Measurements from ENCODE around the gene CSTB. TPM values are rescaled to one million over a fixed set of nuclear protein-coding genes. Genes with fewer than 3 reads are reported as not detected.

The CSTB gene
- total and polyA plus RNA-seq, 2 donors (not counting 1 experiment from before 2014, with no cell fraction given), result 14.0 to 28.3 TPM

DNA sequence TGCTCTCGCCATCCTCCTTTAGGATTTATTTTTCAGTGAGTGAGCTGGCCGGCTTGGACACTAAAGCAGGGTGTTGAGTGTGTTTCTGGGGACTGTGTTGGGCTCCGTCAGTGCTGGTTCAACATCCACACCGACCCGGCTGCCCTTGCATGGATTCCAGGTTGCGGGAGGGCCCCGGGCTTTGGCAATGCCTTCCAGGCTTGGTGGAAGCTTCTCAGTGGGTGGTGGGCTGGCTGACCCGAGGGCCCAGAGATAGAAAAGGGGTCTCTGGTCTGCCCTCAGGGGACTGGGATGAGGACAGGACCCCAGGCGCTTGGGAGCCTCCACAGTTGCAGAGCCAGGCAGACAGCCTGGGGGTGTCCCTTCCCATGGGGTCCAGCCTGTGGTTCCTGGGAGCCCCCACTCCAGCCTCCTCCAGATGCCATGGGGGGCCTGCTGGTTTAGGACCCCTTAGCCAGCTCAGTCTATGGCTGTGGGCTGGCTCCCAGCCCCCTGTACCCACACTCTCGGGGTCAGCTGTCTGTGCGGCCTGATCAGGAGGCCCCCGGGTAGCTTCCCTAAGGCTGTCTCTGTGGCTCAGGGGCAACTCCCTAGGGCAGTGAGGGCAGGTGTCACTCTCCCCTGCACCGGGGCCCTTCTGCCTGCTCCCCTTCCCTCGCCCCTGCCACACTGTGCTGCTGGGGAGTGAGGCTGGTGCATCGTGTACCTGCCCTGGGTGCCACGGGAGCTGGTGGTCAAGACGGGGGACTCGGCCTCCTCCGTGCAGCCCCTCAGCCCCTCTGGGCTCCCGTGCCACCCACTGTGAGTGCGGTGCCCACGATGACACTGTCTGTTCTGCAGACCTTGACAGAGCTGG, 40.6 kb downstream of the CSTB start:
- no peak for ATAC-seq (ENCODE audit: low read depth)
- no peak overlapping the region for H3K9ac ChIP-seq (ENCODE audit: low read length)
- 91% methylated on average over 18 of the region's 22 CpGs for WGBS (ENCODE audit: insufficient coverage)
- H4K20me1 ChIP-seq (ENCODE audit: control insufficient read depth, insufficient read depth, low read length, poor library complexity, severe bottlenecking), result peaks cover 65% of the 10 kb centered on the region
- CTCF ChIA-PET, result no interaction called here
- no peak overlapping the region for H3K27ac Mint-ChIP-seq
- H3K9me3 ChIP-seq (ENCODE audit: control extremely low read depth in 1 of 3, control insufficient read depth in 2 of 3, insufficient read depth in 1 of 3, low read length in 2 of 3), result peaks cover 0 to 5% (median 0%) of the 10 kb centered on the region in 3 donors
- H2AFZ ChIP-seq (ENCODE audit: insufficient read depth, low read depth, low read length, poor library complexity, severe bottlenecking), result no peak overlapping the region
- peaks cover 0 to 3% of the 10 kb centered on the region in 2 experiments for H3K36me3 ChIP-seq (replicated peaks in 1 of 2; ENCODE audit: control extremely low read depth in 1 of 2, control insufficient read depth in 1 of 2, extremely low read depth in 1 of 2, insufficient read depth in 2 of 2, low read length in 1 of 2)
- H3K4me3 Mint-ChIP-seq, result no peak overlapping the region
- H3K9me3 Mint-ChIP-seq (ENCODE audit: insufficient read depth), result no peaks in the 10 kb centered on the region
- no peak overlapping the region for H3K27ac ChIP-seq (ENCODE audit: low read length in 2 of 2)
- no peak overlapping the region for H3K4me2 ChIP-seq (replicated peaks; ENCODE audit: low read depth, low read length, poor library complexity, severe bottlenecking)
- H3K27me3 ChIP-seq (replicated peaks in 1 of 4; ENCODE audit: control extremely low read depth in 1 of 4, control insufficient read depth in 3 of 4, insufficient read depth in 4 of 4, low read length in 3 of 4), result no peaks in the 10 kb centered on the region
- DNase-seq, result no peak
- H3K4me1 Mint-ChIP-seq, result peaks cover 3% of the 10 kb centered on the region
- TF ChIP-seq, protein P1, sequence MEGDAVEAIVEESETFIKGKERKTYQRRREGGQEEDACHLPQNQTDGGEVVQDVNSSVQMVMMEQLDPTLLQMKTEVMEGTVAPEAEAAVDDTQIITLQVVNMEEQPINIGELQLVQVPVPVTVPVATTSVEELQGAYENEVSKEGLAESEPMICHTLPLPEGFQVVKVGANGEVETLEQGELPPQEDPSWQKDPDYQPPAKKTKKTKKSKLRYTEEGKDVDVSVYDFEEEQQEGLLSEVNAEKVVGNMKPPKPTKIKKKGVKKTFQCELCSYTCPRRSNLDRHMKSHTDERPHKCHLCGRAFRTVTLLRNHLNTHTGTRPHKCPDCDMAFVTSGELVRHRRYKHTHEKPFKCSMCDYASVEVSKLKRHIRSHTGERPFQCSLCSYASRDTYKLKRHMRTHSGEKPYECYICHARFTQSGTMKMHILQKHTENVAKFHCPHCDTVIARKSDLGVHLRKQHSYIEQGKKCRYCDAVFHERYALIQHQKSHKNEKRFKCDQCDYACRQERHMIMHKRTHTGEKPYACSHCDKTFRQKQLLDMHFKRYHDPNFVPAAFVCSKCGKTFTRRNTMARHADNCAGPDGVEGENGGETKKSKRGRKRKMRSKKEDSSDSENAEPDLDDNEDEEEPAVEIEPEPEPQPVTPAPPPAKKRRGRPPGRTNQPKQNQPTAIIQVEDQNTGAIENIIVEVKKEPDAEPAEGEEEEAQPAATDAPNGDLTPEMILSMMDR (IDR thresholded peaks at IDR 0.05), result no peak
- TF ChIP-seq EZH2 (IDR thresholded peaks at IDR 0.05; ENCODE audit: borderline replicate concordance, insufficient read depth, low read depth, low read length, poor library complexity, severe bottlenecking), result no peak
- no peak overlapping the region for H3K4me3 ChIP-seq (ENCODE audit: control extremely low read depth in 1 of 5, extremely low read depth in 1 of 5, insufficient read depth in 1 of 5, low read depth in 2 of 5, low read length in 4 of 5)
- H3K79me2 ChIP-seq (ENCODE audit: control insufficient read depth, insufficient read depth, low read length), result no peaks in the 10 kb centered on the region
- H3K27me3 Mint-ChIP-seq, result no peaks in the 10 kb centered on the region
- H3K4me1 ChIP-seq (ENCODE audit: control insufficient read depth in 2 of 2, insufficient read depth in 2 of 2, low read length in 2 of 2), result no peaks in the 10 kb centered on the region
- POLR2A ChIA-PET, result interaction anchor here (0.6 kb wide), 1 partner anchor 340 kb away, joined by 3 read pairs; no protein-coding TSS in a partner anchor
- intact Hi-C loops (cut with micrococcal nuclease), result no loop called here

DNA sequence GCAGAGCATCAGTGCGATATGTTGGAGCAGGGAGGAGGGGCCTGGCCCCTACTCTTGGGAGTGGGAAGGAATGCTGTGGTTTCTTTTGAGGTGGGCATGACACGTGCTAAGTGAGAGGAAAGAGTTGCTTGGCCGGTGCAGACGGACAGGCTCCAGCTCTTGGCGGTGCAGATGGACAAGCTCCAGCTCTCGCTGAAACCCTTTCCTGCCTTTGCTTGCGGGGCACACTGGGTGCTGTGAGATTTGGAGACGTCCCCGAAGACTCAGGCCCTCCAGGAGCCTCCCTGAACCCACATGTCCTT, 41.2 kb downstream of the CSTB start:
- Histone ChIP-seq H3K79me2 (ENCODE audit: control insufficient read depth, insufficient read depth, low read length) (peaks cover 2% of the 10 kb centered on the region), H3K4me3 (ENCODE audit: control extremely low read depth in 1 of 5, extremely low read depth in 1 of 5, insufficient read depth in 1 of 5, low read depth in 2 of 5, low read length in 4 of 5) (no peak overlapping the region), H3K27me3 (replicated peaks in 1 of 4; ENCODE audit: control extremely low read depth in 1 of 4, control insufficient read depth in 3 of 4, insufficient read depth in 4 of 4, low read length in 3 of 4) (no peaks in the 10 kb centered on the region), H3K9me3 (ENCODE audit: control extremely low read depth in 1 of 3, control insufficient read depth in 2 of 3, insufficient read depth in 1 of 3, low read length in 2 of 3) (peaks cover 0 to 5% (median 0%) of the 10 kb centered on the region in 3 donors), H3K36me3 (replicated peaks in 1 of 2; ENCODE audit: control extremely low read depth in 1 of 2, control insufficient read depth in 1 of 2, extremely low read depth in 1 of 2, insufficient read depth in 2 of 2, low read length in 1 of 2) (peaks cover 0 to 3% of the 10 kb centered on the region in 2 experiments), H4K20me1 (ENCODE audit: control insufficient read depth, insufficient read depth, low read length, poor library complexity, severe bottlenecking) (peaks cover 59% of the 10 kb centered on the region), H3K27ac (ENCODE audit: low read length in 2 of 2) (no peak overlapping the region), H2AFZ (ENCODE audit: insufficient read depth, low read depth, low read length, poor library complexity, severe bottlenecking) (no peak overlapping the region), H3K9ac (ENCODE audit: low read length) (no peak overlapping the region), H3K4me2 (replicated peaks; ENCODE audit: low read depth, low read length, poor library complexity, severe bottlenecking) (no peak overlapping the region), H3K4me1 (ENCODE audit: control insufficient read depth in 2 of 2, insufficient read depth in 2 of 2, low read length in 2 of 2) (no peaks in the 10 kb centered on the region)
- 82% methylated on average over 9 of the region's 9 CpGs for WGBS (ENCODE audit: insufficient coverage)
- POLR2A ChIA-PET, result interaction anchor here (0.6 kb wide), 1 partner anchor 243 kb away, joined by 4 read pairs; no protein-coding TSS in a partner anchor
- Mint-ChIP-seq H3K4me1 (peaks cover 3% of the 10 kb centered on the region), H3K4me3 (no peak overlapping the region), H3K27me3 (no peaks in the 10 kb centered on the region), H3K27ac (no peak overlapping the region), H3K9me3 (ENCODE audit: insufficient read depth) (no peaks in the 10 kb centered on the region)
- intact Hi-C loops (cut with micrococcal nuclease), result no loop called here
- ATAC-seq (ENCODE audit: low read depth) (no peak), DNase-seq (no peak)
- CTCF ChIA-PET, result interaction anchor here (0.6 kb wide), 1 partner anchor 241 kb away, joined by 3 read pairs; no protein-coding TSS in a partner anchor
- TF ChIP-seq, protein P1 (IDR thresholded peaks at IDR 0.05), result no peak
- no peak for TF ChIP-seq EZH2 (IDR thresholded peaks at IDR 0.05; ENCODE audit: borderline replicate concordance, insufficient read depth, low read depth, low read length, poor library complexity, severe bottlenecking)

All from B cell (primary cell).